Measurements from ENCODE around the gene TACC2. TPM values are rescaled to one million over a fixed set of nuclear protein-coding genes. Genes with fewer than 3 reads are reported as not detected.

TACC2 gene
- total and polyA plus RNA-seq, 8 donors, result 17.9 to 43.6 (median 23.6) TPM

- no peak for TF ChIP-seq CTCF (IDR thresholded peaks at IDR 0.05)
- 79 to 85% methylated on average over 8 of the region's 8 CpGs for WGBS, 2 donors
- Histone ChIP-seq H3K4me3 (no peak overlapping the region), H3K36me3 (no peaks in the 10 kb centered on the region), H3K4me1 (no peaks in the 10 kb centered on the region), H3K9me3 (no peaks in the 10 kb centered on the region), H3K27ac (no peak overlapping the region), H3K27me3 (no peaks in the 10 kb centered on the region)
- DNase-seq, result no peak
- FAIRE-seq, result no peak
- ATAC-seq, result no peak
- intact Hi-C loops (cut with DNase I), result no loop called here
Observed at GRCh38 chr10:122281751-122282150, 292.8 kb downstream of the TACC2 start.

GRCh38 chr10:122282253-122282671 is 293.3 kb downstream of the TACC2 start:
- ATAC-seq (no peak), FAIRE-seq (no peak), DNase-seq (no peak)
- Histone ChIP-seq H3K36me3 (no peaks in the 10 kb centered on the region), H3K9me3 (no peaks in the 10 kb centered on the region), H3K27ac (no peak overlapping the region), H3K27me3 (no peaks in the 10 kb centered on the region), H3K4me1 (no peaks in the 10 kb centered on the region), H3K4me3 (no peak overlapping the region)
- intact Hi-C loops (cut with DNase I), result no loop called here
- WGBS, 2 donors, result 72 to 82% methylated on average over 9 of the region's 9 CpGs
- no peak for TF ChIP-seq CTCF (IDR thresholded peaks at IDR 0.05)

- no peak for FAIRE-seq
- TF ChIP-seq CTCF (IDR thresholded peaks at IDR 0.05), result no peak
- 70 to 81% methylated on average over 7 of the region's 7 CpGs for WGBS, 2 donors
- no peaks in the 10 kb centered on the region for H3K27me3 ChIP-seq
- no peaks in the 10 kb centered on the region for H3K4me1 ChIP-seq
- ATAC-seq, result no peak
- no peak overlapping the region for H3K27ac ChIP-seq
- DNase-seq, result no peak
- no peak overlapping the region for H3K4me3 ChIP-seq
- intact Hi-C loops (cut with DNase I), result no loop called here
- H3K9me3 ChIP-seq, result no peaks in the 10 kb centered on the region
- no peaks in the 10 kb centered on the region for H3K36me3 ChIP-seq
Observed at GRCh38 chr10:122282909-122283308, 293.9 kb downstream of the TACC2 start.

GRCh38 chr10:122285506-122286444 is 296.8 kb downstream of the TACC2 start:
- 67 to 72% methylated on average over 17 of the region's 17 CpGs for WGBS, 2 donors
- DNase-seq (no peak), FAIRE-seq (no peak), ATAC-seq (no peak)
- no peak for TF ChIP-seq CTCF (IDR thresholded peaks at IDR 0.05)
- Histone ChIP-seq H3K27me3 (no peaks in the 10 kb centered on the region), H3K36me3 (no peaks in the 10 kb centered on the region), H3K9me3 (no peaks in the 10 kb centered on the region), H3K27ac (no peak overlapping the region), H3K4me1 (no peaks in the 10 kb centered on the region), H3K4me3 (no peak overlapping the region)
- intact Hi-C loops (cut with DNase I), result no loop called here

- H3K27ac ChIP-seq, result no peak overlapping the region
- intact Hi-C loops (cut with DNase I), result no loop called here
- no peak for TF ChIP-seq CTCF (IDR thresholded peaks at IDR 0.05)
- no peaks in the 10 kb centered on the region for H3K36me3 ChIP-seq
- FAIRE-seq (no peak), ATAC-seq (peak in 2 of 4 donors; percentile 53 to 56), DNase-seq (no peak)
- no peaks in the 10 kb centered on the region for H3K9me3 ChIP-seq
- H3K4me1 ChIP-seq, result no peaks in the 10 kb centered on the region
- H3K4me3 ChIP-seq, result no peak overlapping the region
- WGBS, 2 donors, result 75 to 79% methylated on average over 7 of the region's 7 CpGs
- H3K27me3 ChIP-seq, result no peaks in the 10 kb centered on the region
Observed at GRCh38 chr10:122286867-122287266, 297.9 kb downstream of the TACC2 start.

All from pancreas (tissue), 10 donors.